ENCODE measurements around the gene LGALS9. TPM values are rescaled to one million over a fixed set of nuclear protein-coding genes. Genes with fewer than 3 reads are reported as not detected.
"Not testable (repeated sequence)": the region's sequence is repeated elsewhere in the genome, so short reads cannot be mapped to it uniquely, and the experiment has no call there.

Gene LGALS9
- total and polyA plus RNA-seq, 4 donors, result 6.5 to 21.7 (median 19.5) TPM

DNA sequence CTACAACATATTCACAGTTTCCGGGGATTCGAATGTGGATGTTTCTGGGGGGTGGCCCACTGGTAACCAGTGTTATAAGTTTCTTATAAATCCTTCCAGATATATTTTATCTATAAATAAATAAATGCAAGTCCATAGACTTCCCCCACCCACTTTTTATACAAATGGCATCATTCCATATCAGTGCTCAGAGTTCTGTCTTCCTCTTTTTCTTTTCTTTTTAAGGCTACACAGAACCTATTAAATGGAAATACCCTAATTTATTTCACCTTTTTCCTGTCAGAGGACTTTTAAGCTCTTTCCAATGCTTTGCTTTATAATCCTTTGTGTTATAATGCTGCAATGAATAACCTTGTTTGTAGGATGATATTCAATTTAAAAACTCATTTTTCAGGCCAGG is 3.8 kb downstream of the LGALS9 start:
- Histone ChIP-seq H3K9me3 (ENCODE audit: control insufficient read depth, insufficient read depth, low read length) (no peaks in the 10 kb centered on the region), H3K4me1 (ENCODE audit: control insufficient read depth, insufficient read depth, low read length) (peaks cover 24% of the 10 kb centered on the region), H3K36me3 (ENCODE audit: control insufficient read depth, insufficient read depth, low read length) (no peaks in the 10 kb centered on the region), H3K27me3 (ENCODE audit: control insufficient read depth, insufficient read depth, low read length) (no peaks in the 10 kb centered on the region), H3K4me3 (ENCODE audit: low read depth, low read length) (no peak overlapping the region), H3K27ac (ENCODE audit: low read depth, low read length) (no peak overlapping the region)
- no peak for DNase-seq (ENCODE audit: low read depth in 4 of 6, low spot score in 6 of 6)
- no CpG with 5 or more reads among the region's 2 CpGs for WGBS (ENCODE audit: insufficient coverage)

DNA sequence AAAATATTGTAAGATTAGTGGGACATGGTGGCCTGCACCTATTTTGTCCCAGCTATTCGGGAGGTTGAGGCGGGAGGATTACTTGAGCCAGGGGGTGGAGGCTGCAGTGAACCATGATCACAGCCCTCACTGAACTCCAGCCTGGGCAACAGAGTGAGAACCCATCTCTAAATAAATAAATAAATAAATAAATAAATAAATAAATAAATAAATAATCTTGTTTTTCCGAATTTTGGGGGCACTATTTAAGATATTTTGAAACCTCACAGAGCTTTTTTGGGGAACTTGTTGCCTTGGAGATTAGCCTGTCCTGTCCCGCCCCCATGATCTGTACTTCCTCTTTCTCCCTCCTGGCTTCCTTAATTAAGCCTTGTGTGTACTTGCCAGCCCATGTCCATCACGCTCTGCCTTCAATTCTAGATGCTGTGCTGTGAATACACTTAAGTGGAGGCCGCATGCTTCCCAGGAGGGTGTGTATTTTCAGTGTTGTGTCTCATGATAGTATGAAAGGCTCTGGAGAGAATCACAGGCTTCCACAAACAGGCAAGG is 4.4 kb downstream of the LGALS9 start:
- peaks cover 24% of the 10 kb centered on the region for H3K4me1 ChIP-seq (ENCODE audit: control insufficient read depth, insufficient read depth, low read length)
- no peaks in the 10 kb centered on the region for H3K36me3 ChIP-seq (ENCODE audit: control insufficient read depth, insufficient read depth, low read length)
- WGBS (ENCODE audit: insufficient coverage), result 90% methylated on average over 4 of the region's 6 CpGs
- DNase-seq (ENCODE audit: low read depth in 4 of 6, low spot score in 6 of 6), result no peak
- H3K27ac ChIP-seq (ENCODE audit: low read depth, low read length), result no peak overlapping the region
- no peak overlapping the region for H3K4me3 ChIP-seq (ENCODE audit: low read depth, low read length)
- no peaks in the 10 kb centered on the region for H3K9me3 ChIP-seq (ENCODE audit: control insufficient read depth, insufficient read depth, low read length)
- no peaks in the 10 kb centered on the region for H3K27me3 ChIP-seq (ENCODE audit: control insufficient read depth, insufficient read depth, low read length)

GRCh38 chr17:27636005-27636520 is 5.1 kb downstream of the LGALS9 start:
- not testable (repeated sequence) for H3K36me3 ChIP-seq (ENCODE audit: control insufficient read depth, insufficient read depth, low read length); DNase-seq (ENCODE audit: low read depth in 4 of 6, low spot score in 6 of 6); H3K27me3 ChIP-seq (ENCODE audit: control insufficient read depth, insufficient read depth, low read length); H3K9me3 ChIP-seq (ENCODE audit: control insufficient read depth, insufficient read depth, low read length); H3K4me3 ChIP-seq (ENCODE audit: low read depth, low read length); H3K27ac ChIP-seq (ENCODE audit: low read depth, low read length)
- WGBS (ENCODE audit: insufficient coverage), result 100% methylated on average over 1 of the region's 3 CpGs
- peaks cover 23% of the 10 kb centered on the region for H3K4me1 ChIP-seq (ENCODE audit: control insufficient read depth, insufficient read depth, low read length)

GRCh38 chr17:27637818-27638217 is 6.8 kb downstream of the LGALS9 start:
- WGBS (ENCODE audit: insufficient coverage), result no CpG with 5 or more reads among the region's 7 CpGs
- not testable (repeated sequence) for H3K27ac ChIP-seq (ENCODE audit: low read depth, low read length); H3K36me3 ChIP-seq (ENCODE audit: control insufficient read depth, insufficient read depth, low read length); H3K9me3 ChIP-seq (ENCODE audit: control insufficient read depth, insufficient read depth, low read length); H3K27me3 ChIP-seq (ENCODE audit: control insufficient read depth, insufficient read depth, low read length); DNase-seq (ENCODE audit: low read depth in 4 of 6, low spot score in 6 of 6); H3K4me3 ChIP-seq (ENCODE audit: low read depth, low read length)
- H3K4me1 ChIP-seq (ENCODE audit: control insufficient read depth, insufficient read depth, low read length), result peaks cover 15% of the 10 kb centered on the region

- H3K4me1 ChIP-seq (ENCODE audit: control insufficient read depth, insufficient read depth, low read length); DNase-seq (ENCODE audit: low read depth in 4 of 6, low spot score in 6 of 6): not testable (repeated sequence)
- 100% methylated on average over 1 of the region's 5 CpGs for WGBS (ENCODE audit: insufficient coverage)
These were observed 7.5 kb downstream of the LGALS9 start for GRCh38 chr17:27638415-27638914.

GRCh38 chr17:27640790-27641189 is 9.8 kb downstream of the LGALS9 start:
- H3K4me1 ChIP-seq (ENCODE audit: control insufficient read depth, insufficient read depth, low read length), result no peaks in the 10 kb centered on the region
- no peak for DNase-seq (ENCODE audit: low read depth in 4 of 6, low spot score in 6 of 6)
- H3K9me3 ChIP-seq (ENCODE audit: control insufficient read depth, insufficient read depth, low read length), result no peaks in the 10 kb centered on the region
- WGBS (ENCODE audit: insufficient coverage), result no CpG with 5 or more reads among the region's 4 CpGs
- H3K27me3 ChIP-seq (ENCODE audit: control insufficient read depth, insufficient read depth, low read length), result no peaks in the 10 kb centered on the region
- no peak overlapping the region for H3K4me3 ChIP-seq (ENCODE audit: low read depth, low read length)
- no peaks in the 10 kb centered on the region for H3K36me3 ChIP-seq (ENCODE audit: control insufficient read depth, insufficient read depth, low read length)
- no peak overlapping the region for H3K27ac ChIP-seq (ENCODE audit: low read depth, low read length)

More at GRCh38 chr17:27638415-27638914, 7.5 kb downstream of the LGALS9 start:
- H3K27me3 ChIP-seq (ENCODE audit: control insufficient read depth, insufficient read depth, low read length); H3K27ac ChIP-seq (ENCODE audit: low read depth, low read length); H3K36me3 ChIP-seq (ENCODE audit: control insufficient read depth, insufficient read depth, low read length); H3K9me3 ChIP-seq (ENCODE audit: control insufficient read depth, insufficient read depth, low read length); H3K4me3 ChIP-seq (ENCODE audit: low read depth, low read length): not testable (repeated sequence)

- Histone ChIP-seq H3K4me3 (ENCODE audit: low read depth, low read length) (no peak overlapping the region), H3K9me3 (ENCODE audit: control insufficient read depth, insufficient read depth, low read length) (no peaks in the 10 kb centered on the region), H3K27me3 (ENCODE audit: control insufficient read depth, insufficient read depth, low read length) (no peaks in the 10 kb centered on the region), H3K36me3 (ENCODE audit: control insufficient read depth, insufficient read depth, low read length) (no peaks in the 10 kb centered on the region), H3K4me1 (ENCODE audit: control insufficient read depth, insufficient read depth, low read length) (peaks cover 6% of the 10 kb centered on the region), H3K27ac (ENCODE audit: low read depth, low read length) (no peak overlapping the region)
- WGBS (ENCODE audit: insufficient coverage), result 85% methylated on average over 7 of the region's 9 CpGs
- peak in 1 of 6 donors; percentile 22 for DNase-seq (ENCODE audit: low read depth in 4 of 6, low spot score in 6 of 6)
These were observed 13.6 kb downstream of the LGALS9 start for GRCh38 chr17:27644586-27644985.

DNA sequence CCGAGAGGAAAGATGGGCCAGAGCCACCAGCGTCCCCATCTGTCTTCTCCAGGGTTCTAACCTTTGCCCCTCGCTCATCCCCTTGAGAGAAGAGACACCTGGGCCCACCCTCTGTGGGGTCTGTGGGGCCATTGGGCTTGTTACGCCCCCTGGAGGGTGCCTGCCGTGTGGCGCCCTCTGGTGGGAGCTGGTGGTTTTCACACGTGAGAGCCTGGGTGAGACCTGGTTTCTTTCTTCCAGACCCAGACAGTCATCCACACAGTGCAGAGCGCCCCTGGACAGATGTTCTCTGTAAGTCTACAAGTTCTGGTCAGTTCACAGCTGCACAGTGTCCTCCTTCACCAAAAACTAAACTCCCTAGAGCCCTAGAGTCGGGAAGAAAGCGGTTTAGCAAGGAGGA is 14.6 kb downstream of the LGALS9 start:
- no CpG with 5 or more reads among the region's 10 CpGs for whole genome bisulfite sequencing (ENCODE audit: insufficient coverage)
- not testable (repeated sequence) for DNase-seq (ENCODE audit: low read depth in 4 of 6, low spot score in 6 of 6); H3K27me3 ChIP-seq (ENCODE audit: control insufficient read depth, insufficient read depth, low read length); H3K27ac ChIP-seq (ENCODE audit: low read depth, low read length); H3K36me3 ChIP-seq (ENCODE audit: control insufficient read depth, insufficient read depth, low read length); H3K4me3 ChIP-seq (ENCODE audit: low read depth, low read length); H3K9me3 ChIP-seq (ENCODE audit: control insufficient read depth, insufficient read depth, low read length)
- peaks cover 11% of the 10 kb centered on the region for H3K4me1 ChIP-seq (ENCODE audit: control insufficient read depth, insufficient read depth, low read length)

GRCh38 chr17:27646232-27646631 is 15.2 kb downstream of the LGALS9 start:
- H3K36me3 ChIP-seq (ENCODE audit: control insufficient read depth, insufficient read depth, low read length), result no peaks in the 10 kb centered on the region
- WGBS (ENCODE audit: insufficient coverage), result 94% methylated on average over 9 of the region's 13 CpGs
- no peak for DNase-seq (ENCODE audit: low read depth in 4 of 6, low spot score in 6 of 6)
- no peak overlapping the region for H3K27ac ChIP-seq (ENCODE audit: low read depth, low read length)
- no peaks in the 10 kb centered on the region for H3K9me3 ChIP-seq (ENCODE audit: control insufficient read depth, insufficient read depth, low read length)
- no peaks in the 10 kb centered on the region for H3K27me3 ChIP-seq (ENCODE audit: control insufficient read depth, insufficient read depth, low read length)
- no peak overlapping the region for H3K4me3 ChIP-seq (ENCODE audit: low read depth, low read length)
- H3K4me1 ChIP-seq (ENCODE audit: control insufficient read depth, insufficient read depth, low read length), result peaks cover 11% of the 10 kb centered on the region

GRCh38 chr17:27647765-27648164 is 16.8 kb downstream of the LGALS9 start:
- no peak for DNase-seq (ENCODE audit: low read depth in 4 of 6, low spot score in 6 of 6)
- H3K4me3 ChIP-seq (ENCODE audit: low read depth, low read length), result no peak overlapping the region
- peaks cover 11% of the 10 kb centered on the region for H3K4me1 ChIP-seq (ENCODE audit: control insufficient read depth, insufficient read depth, low read length)
- no peaks in the 10 kb centered on the region for H3K27me3 ChIP-seq (ENCODE audit: control insufficient read depth, insufficient read depth, low read length)
- 84% methylated on average over 9 of the region's 9 CpGs for WGBS (ENCODE audit: insufficient coverage)
- no peaks in the 10 kb centered on the region for H3K9me3 ChIP-seq (ENCODE audit: control insufficient read depth, insufficient read depth, low read length)
- no peak overlapping the region for H3K27ac ChIP-seq (ENCODE audit: low read depth, low read length)
- no peaks in the 10 kb centered on the region for H3K36me3 ChIP-seq (ENCODE audit: control insufficient read depth, insufficient read depth, low read length)
